Activated T-cell treated with anti-CD3 and anti-CD28 coated beads for 1 hour (primary cell): ENCODE data around the gene CENPP.

Experiments
- DNase-seq: peaks from one replicate; pipeline ENCODE4 v3.0.0-alpha.2; 2020; ENCODE audit warnings: low read depth

The CENPP gene

GRCh38 chr9:92598382-92598781 lies 272.6 kb downstream of the CENPP start:
- DNase-seq, result no peak

- DNase-seq, result no peak
Observed at GRCh38 chr9:92599938-92600461, 274.2 kb downstream of the CENPP start.

DNA sequence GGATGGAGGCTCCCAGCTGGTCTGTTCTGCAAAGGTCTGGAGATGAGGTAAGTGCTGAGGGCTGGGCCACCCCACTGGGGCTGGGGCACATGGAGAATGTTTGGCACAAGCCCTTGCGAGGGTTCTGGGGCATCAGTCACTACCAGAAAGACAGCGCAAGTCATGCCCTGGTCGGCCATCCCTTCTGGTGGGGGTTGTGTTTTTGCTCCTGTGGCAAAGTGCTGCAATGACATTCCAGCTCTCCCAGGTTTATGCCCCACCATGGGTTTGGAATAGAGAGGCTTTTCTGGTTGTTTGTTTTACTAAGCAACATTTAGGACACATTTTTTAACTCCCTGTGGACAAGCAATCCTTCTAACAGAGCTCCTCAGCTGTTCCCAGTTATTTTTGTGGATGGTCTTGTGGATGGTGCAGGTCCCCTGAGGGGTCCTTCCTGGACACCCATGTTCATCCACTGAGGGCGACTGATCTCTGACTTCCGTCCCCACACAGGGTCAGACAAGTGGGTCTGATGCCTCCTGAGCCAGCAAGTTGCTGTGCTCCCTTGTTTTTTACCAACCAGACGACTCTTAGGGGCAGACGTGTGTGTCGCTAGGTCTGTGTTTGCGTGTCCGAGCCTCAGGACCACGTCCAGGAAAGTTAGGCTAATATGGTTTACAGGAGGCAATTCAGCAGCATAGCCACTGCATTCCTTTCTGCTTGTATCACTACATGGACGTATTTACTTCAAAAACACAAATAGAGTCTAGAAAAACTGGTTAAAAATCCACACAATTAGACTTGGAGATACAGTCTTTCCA lies 274.9 kb downstream of the CENPP start:
- no peak for DNase-seq

- no peak for DNase-seq
Observed at GRCh38 chr9:92601451-92601850, 275.7 kb downstream of the CENPP start.

DNA sequence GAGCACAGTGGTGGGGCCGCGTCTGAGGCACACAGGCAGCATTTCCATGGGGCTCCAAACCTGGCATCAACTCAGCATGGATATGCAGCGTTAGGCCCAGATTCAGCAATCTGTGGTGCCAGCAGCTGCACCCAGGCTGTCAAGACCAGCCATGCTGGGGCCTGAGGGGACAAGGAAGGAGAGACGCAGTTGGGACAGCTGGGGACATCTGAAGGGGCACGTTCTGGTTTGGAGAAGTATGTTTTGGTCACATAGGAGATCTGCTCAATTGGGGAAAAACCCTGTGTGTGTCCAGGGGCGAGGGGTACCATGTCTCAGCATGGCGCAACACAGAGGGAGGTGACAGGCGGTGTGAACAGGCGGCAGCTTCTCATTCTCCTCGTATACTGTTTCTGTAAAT lies 276.7 kb downstream of the CENPP start:
- no peak for DNase-seq

DNA sequence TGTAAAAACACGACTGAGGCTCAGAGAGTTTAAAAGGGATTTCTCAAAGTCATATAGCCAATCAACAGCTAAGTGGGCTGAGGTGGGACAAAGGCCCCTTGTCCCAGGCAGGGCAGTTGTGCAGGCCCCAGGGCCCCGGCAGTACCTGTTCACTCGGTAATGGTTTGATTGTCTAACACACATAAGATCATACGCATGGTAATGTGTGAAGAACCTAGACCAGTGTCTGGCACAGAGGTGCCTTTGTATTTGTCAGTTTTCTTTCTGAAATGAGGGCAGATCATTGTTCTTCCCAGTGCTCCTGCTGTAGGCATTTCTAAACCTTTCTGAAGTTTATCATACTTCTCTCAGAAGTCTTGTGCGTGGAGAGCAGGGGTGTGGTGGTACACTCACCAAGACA lies 277.3 kb downstream of the CENPP start:
- DNase-seq, result no peak

DNA sequence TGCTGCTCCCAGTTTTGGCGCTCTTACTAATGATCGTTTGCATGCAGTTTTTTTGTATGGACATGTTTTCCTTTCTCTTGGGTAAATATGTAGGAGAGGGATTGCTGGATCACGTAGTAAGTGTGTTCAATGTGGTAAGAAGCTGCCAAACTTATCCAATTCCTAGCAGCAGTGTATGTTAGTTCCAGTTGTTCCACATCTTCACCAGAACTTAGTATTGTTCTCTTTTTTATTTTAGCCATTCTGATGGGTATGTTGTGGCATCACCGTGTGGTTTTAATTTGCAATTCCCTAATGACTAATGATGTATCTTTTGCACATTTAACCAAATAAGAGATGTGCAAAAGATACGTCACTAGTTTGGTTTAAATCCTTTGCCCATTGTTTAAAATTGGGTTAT lies 278.2 kb downstream of the CENPP start:
- DNase-seq, result no peak

DNA sequence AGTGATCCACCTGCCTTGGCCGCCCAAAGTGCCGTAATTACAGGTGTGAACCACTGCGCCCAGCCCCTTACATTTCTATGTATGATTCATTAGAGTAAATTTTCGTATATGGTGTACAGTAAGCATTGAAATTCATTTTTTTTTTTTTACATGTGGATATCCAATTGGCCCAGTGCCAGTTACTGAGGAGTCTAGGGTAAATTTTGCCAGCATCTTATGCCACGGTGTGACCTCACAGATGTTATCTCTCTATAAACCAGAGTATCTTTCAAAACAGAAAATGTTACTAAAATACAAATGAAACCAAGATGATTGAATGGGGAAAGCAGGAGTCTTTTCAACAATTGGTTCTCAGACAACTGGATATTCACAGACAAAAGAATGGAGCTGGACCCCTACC lies 279.5 kb downstream of the CENPP start:
- no peak for DNase-seq

- no peak for DNase-seq
Observed at GRCh38 chr9:92607088-92607487, 281.3 kb downstream of the CENPP start.

DNA sequence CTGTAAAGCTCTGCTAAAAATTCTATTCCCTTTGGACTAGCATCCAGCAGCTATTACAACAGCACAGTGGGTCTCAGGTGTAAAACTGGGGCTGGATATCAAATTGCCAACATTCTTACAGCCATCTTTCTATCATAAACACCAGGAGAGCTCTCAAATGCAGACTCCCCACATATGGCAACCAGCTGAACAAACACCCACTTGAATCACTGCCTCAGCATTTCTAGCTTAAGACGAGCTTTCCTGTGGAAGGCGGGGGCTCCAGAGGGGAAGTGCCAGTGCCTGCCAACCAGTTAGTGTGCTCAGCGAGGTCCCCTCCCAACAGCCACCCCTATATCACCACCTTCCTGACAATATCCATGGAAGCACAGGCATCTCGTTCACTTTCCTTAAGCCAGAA lies 282.0 kb downstream of the CENPP start:
- DNase-seq, result no peak

DNA sequence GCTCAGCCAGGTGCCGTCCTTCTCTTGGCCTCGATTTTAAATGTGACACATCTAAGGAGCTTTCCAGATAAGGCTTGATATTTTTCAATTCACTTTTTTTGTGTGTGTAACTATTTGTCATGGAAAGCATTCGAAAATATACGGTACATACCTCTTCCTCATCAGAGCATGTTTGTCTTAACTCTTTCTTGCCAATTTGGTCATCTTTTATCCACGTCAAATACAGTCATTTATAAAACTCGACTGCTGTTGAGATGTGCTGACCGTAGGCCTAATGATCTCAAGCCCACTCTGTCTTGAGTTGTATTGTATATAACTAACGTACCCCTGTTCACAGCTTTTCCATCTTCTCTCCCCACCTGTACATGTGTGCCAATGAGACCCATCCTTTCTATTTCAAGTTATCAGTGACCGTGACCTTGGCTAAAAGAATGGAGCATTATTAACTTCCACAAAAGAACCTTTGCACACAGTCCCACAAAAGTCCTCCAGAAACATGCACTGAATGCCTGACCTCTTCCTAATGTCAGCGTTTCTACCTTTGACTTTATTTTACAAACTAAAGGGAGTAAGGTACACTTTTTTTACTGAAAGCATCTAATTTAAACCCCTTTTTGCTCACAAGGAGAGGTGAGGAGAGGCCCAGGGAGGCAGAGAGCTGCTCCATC lies 282.6 kb downstream of the CENPP start:
- DNase-seq, result no peak

DNA sequence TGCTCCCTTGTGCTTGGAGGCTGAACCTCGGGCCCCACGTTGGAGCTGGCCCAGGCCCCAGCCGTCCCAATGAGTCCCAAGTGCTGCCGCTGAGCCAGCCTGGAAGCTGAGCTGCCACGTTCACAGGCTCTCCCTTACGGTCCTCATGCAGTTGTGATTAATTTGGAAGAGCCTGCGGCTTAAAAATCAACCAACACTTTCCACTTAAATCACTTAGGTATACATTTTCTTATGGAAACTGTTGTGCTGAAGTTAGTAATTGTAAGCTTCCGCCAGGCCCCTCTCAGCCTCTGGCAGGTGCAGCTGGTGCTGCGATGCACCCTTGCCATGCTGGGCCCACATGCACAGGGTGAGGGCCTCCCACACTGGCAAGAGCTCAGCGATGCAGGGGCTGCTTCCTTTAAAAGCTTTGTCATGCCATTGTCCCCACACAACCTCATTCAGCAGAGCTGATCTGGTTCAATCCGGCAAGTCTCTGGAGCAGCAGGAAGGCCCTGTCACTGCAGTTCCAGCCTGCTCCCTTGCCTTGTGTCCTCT lies 283.2 kb downstream of the CENPP start:
- DNase-seq, result no peak

DNA sequence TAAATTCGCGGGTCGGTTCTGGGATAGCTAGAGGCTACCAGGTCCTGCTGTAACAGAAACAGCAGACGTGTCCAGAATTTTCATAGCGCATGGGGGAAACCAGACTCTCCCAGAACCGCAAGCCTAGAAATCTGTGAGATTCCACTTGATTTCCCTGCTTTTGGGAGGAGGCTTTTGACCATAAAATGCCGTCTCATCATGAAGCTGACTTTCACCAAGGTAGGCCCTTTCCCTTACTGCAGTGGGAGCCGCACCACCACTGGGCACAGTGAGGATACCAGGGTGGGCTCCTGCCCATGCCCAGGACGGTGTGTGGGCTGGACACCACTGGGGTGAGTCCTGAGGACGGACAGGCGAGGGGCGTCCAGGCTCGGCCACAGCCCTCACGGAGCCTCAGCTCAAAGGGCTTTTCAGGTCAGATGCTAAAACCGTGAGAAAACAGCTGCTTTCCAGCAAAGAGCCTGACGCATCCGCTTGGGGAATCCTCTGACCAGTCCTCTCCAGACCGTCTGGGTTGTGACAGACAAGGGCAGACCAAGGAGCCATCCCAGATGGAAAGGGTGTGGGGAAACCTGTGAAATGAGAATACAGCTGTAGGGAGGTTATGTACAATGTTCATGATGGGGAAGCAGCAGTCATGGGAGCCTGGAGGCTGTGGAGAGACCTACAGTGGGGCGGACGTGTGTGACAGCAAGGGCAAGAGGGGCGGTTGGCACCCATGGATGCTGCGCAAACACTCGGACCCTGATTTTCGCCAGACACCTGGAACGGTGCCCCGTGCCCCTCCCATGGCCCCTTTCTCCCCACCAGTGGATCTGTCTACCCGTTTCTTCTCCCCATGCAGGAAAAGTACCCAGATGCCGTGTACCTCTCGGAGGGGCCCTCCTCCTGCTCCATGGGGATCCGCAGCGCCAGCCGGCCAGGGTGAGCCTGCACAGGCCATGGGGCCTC lies 285.0 kb downstream of the CENPP start:
- no peak for DNase-seq

DNA sequence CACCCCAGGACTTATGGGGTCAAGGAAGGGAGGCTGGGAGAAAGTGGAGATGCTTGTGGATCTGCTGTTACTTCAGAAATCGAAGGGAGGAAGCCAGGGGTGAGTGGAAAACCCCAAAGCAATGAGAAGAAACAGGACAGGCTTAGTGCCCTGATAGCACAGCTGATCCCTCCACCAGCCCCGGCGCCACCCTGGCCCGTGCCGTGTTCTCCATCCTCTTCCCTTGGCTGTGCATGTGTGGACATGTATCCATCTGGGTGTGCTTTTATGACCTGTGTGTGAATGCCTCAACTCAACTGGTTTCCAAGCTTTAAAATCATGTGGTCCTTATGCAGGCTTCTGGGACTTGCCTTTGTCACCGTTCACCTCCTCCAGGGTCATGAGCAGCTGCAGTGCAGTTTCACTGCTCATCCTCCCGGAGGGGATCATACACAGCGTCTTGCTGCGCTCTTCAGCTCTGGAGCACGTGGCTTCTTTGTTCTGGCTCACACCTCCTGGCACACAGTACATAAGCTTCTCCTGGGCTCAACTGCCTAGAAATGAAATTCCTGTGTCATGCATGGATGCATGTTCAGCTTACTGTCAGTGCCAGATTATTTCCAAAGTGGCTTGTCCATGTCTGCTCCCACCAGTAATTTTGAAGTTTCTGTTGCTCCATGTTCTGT lies 286.0 kb downstream of the CENPP start:
- no peak for DNase-seq

DNA sequence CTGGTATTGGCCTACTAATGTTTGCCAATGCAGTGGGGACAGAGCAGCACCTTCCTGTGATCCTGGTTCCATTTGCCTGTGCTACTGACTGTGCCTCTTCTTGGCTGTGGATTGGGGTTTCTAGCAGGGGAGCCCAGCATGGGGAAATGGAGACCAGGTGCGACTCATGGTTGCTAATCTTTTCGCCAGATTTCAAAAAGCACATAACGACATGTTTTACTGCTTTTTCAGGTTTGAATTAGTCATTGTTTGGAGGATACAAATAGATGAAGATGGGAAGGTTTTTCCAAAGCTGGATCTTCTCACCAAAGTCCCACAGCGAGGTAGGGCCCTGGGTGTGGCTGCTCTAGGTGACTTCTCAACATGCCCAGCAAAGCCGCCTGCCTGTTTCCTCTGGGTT lies 286.5 kb downstream of the CENPP start:
- DNase-seq, result no peak

GRCh38 chr9:92612816-92613215 lies 287.1 kb downstream of the CENPP start:
- DNase-seq, result no peak

DNA sequence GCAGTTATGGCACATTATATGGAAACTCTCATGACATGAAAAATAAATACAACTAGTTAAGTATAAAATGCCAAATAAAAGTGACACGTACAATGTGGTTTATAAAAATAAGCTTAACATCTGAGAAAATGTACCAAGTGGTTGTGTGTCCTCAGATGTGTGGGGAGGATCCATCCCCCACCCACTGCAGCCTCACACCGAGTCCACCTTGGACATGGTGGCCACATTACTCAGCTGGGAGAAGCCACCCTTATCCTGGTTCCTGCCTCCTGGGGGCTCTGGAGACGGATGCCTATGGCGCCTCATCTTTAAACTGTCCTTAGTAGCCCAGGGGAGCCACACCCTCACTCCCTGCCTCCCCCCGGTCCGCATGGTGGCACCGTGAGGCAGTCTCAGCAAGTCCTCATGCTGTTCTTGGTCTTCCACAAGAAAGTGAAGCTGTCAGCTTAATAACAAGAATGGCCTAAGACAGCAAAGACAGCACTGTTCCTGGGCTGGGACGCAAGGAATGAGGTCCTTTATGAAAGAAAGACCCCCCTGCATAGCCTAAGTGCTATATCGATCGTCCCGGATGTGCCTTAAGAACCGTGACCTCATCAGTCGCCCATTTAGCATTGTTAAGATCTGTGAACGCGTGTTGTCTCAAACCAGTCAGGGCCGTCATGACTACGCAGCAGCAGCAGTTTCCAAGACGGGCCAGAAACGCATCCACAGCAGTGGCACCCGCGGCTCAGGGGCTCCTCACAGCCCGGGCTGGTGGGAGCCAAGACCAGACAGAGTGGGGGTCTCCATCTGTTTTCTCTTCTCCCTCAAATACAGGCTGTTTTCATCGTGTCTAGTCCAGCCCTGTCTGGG lies 287.7 kb downstream of the CENPP start:
- no peak for DNase-seq

GRCh38 chr9:92614123-92614510 lies 288.4 kb downstream of the CENPP start:
- DNase-seq, result no peak

DNA sequence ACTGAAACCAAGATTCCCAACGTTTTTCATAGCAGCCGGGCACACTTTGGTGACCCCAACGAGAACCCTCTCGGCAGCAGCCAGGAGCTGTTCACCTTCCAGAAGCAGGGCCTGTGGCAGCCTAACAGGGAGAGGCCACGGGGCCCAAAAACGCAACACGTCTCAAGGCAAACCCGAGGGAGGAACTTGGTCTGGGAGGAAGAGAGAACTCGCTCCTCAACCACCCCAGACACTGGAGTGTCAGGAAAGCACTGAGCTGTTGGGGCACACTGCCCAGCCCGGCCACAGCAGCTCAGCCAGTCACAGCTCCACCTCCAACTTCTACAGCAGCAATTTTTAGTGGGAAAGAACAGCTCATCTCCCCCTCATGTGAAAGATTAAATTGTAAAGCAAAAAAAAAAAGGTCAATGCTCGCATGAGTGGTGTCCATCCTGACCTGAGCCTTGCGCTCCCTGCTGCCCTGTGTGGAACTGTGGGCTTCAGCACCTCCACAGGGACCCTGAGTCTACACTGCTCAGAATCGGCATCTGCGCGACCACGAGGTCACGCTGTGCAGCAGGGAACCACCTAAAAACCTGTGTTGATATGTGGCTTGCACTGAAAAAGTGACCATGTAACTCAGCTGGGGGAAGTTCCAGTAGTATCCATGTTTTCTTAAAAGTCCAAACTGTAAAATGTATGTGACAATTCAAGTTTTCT lies 289.2 kb downstream of the CENPP start:
- DNase-seq, result no peak

DNA sequence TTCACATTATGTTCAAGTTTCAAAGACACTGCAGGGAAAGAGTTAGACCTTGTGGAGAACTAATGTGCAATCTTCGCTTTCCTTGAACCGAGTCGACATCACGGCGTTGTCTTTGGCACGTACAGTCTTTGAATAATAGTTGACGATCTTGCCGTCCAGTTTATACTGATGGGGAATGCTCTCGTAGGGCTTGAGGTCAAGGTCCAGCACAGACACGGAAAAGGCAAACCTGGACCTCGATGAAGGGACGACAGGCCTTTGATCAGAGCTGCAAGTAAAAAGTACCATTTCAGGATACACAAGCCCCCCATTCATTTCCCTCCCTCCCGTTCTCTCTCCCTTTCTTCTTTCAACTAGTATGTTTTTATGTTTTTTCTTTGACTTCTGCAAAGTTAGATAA lies 290.0 kb downstream of the CENPP start:
- no peak for DNase-seq
